GM18498 (cell line): ENCODE results near the gene EXD3.
"Not testable (repeated sequence)": the region's sequence is repeated elsewhere in the genome, so short reads cannot be mapped to it uniquely, and the experiment has no call there.

Source experiments
- ATAC-seq: cut with Tn5 transposase; IDR thresholded peaks from one replicate; pipeline ENCODE4 v1.9.1; 2021; ENCODE audit warnings: mild to moderate bottlenecking, moderate library complexity; ENCODE audit not compliant: unreplicated experiment

The EXD3 gene

GRCh38 chr9:137264067-137264466 lies 158.9 kb downstream of the EXD3 start:
- ATAC-seq: no peak

DNA sequence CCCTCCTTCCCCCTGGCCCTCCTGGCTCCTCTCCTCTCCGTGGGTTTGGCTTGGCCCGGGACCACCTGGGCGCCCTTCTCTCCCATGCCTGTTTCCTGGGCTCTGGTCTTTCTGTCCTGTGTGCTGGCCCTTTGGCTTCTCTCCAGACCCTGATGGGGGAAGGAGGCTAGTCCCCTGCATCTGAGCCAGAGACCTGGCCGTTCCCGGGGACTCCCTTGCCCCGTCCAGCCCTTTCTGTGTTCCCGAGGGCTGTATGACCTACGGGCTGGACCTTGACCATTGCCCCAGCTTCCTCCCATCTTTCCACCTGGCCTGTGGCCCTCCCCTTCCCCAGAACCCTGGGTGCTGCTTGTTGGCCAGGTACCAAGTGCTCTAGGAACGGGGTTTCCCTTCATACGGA lies 159.5 kb downstream of the EXD3 start:
- no peak for ATAC-seq

- ATAC-seq: no peak
Measured at GRCh38 chr9:137262909-137263285, 160.1 kb downstream of the EXD3 start.

DNA sequence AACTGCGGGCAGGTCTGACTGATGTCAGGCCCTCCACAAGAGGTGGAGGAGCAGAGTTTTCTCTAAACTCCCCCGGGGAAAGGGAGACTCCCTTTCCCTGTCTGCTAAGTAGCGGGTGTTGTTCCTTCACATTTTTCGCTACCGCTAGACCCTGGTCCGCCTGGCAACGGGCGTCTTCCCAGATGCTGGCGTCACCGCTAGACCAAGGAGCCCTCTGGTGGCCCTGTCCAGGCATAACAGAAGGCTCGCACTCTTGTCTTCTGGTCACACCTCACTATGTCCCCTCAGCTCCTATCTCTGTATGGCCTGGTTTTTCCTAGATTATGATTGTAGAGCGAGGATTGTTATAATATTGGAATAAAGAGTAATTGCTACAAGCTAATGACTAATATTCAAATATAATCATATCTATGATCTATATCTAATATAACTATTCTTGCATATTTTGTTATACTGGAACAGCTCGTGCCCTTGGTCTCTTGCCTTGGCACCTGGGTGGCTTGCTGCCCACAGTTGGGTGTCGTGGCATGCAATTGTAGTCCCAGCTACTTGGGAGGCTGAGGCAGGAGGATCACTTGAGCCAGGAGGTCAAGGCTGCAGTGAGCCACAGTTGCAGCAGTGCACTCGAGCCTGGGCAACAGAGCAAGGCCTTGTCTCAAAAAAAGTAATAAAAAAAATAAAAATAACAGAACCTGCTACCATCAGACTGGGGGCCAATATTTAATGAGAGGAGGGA lies 160.6 kb downstream of the EXD3 start:
- not testable (repeated sequence) for ATAC-seq
